GM12878 (cell line): ENCODE results near the gene PLPP6. TPM values are rescaled to one million over a fixed set of nuclear protein-coding genes. Genes with fewer than 3 reads are reported as not detected.

ENCODE experiments used
- FOXM1 ChIP-seq: IDR thresholded peaks from 2 replicates; pipeline ENCODE4 v1.6.1; 2012; ENCODE audit warnings: low read depth, mild to moderate bottlenecking, inconsistent platforms, low read length, moderate library complexity
- KLF5 ChIP-seq: fragments of 450-650 bp; IDR thresholded peaks from 2 replicates; pipeline ENCODE4 v1.6.1; 2014; ENCODE audit warnings: mild to moderate bottlenecking; ENCODE audit not compliant: partially characterized antibody
- NBN ChIP-seq: fragments of 450-650 bp; IDR thresholded peaks from 2 replicates; pipeline ENCODE4 v1.6.1; 2016
- RBBP5 ChIP-seq: fragments of 200-600 bp; sonication (generic); conservative IDR thresholded peaks from 2 replicates; pipeline ENCODE4 v1.6.1; 2016
- RELB ChIP-seq: fragments of 450-650 bp; IDR thresholded peaks from 2 replicates; pipeline ENCODE4 v1.6.1; 2017; ENCODE audit warnings: low read depth, mild to moderate bottlenecking, moderate library complexity
- ZNF207 ChIP-seq: fragments of 450-650 bp; IDR thresholded peaks from 2 replicates; pipeline ENCODE4 v1.6.1; 2014; ENCODE audit warnings: antibody characterized with exemption, mild to moderate bottlenecking, borderline replicate concordance
- ZNF592 ChIP-seq: fragments of 450-650 bp; IDR thresholded peaks from 2 replicates; pipeline ENCODE4 v1.6.1; 2017; ENCODE audit warnings: mild to moderate bottlenecking, moderate library complexity
- polyA plus RNA-seq, 11 experiments: library from polyadenylated mRNA; depleted of rRNA in 4 of 11; unstranded in 6 of 11; stranded (reverse) in 5 of 11; fragments of >200 nt; fragmentation: Nextera tagmentation in 4 of 11; fragmentation: Illumina TruSeq in 1 of 11; extraction: Ambion mirVana in 4 of 11; extraction: Trizol in 1 of 11; gene quantifications; 1 replicate in 1 of 11; 2 replicates in 10 of 11; pipeline versions ENCODE4 v1.2.1 to v1.2.3, GENCODE V29; 2011 to 2016; ENCODE audit warnings: inconsistent platforms in 2 of 11, missing spikeins in 2 of 11, low read depth in 1 of 11
- total RNA-seq, 4 experiments: library from RNA; depleted of rRNA in 3 of 4; stranded (reverse); fragments of >200 nt in 3 of 4; fragmentation: Illumina TruSeq in 1 of 4; extraction: Trizol in 1 of 4; gene quantifications; 2 replicates each; pipeline versions ENCODE4 v1.2.1 to v1.2.3, GENCODE V29; 2013 to 2021

The PLPP6 gene
- total and polyA plus RNA-seq, 10 of the 15 experiments (the other 5 are each of a cell fraction or from before 2014, with no cell fraction given) = 1.6 to 11.3 (median 6.9) TPM

- TF ChIP-seq ZNF207 (no peak), NBN (peak; percentile 52; the same call in 1 of the 2 replicates), RBBP5 (no peak), FOXM1 (peak; percentile 61; the same call in 1 of the 2 replicates), KLF5 (peak; percentile 35), RELB (peak; percentile 80), ZNF592 (no peak)
Observed at GRCh38 chr9:4666042-4666699, 4.1 kb downstream of the PLPP6 start, which contains the start of gene SPATA6L (continued).
